EL (cell line): ENCODE results near the gene MT1M.
"Not testable (repeated sequence)": the region's sequence is repeated elsewhere in the genome, so short reads cannot be mapped to it uniquely, and the experiment has no call there.

ENCODE experiments used
- DNase-seq: peaks from one replicate; pipeline ENCODE4 v3.0.0-alpha.2; 2016

The MT1M gene

GRCh38 chr16:56609463-56609921 is 23.0 kb upstream of the MT1M start:
- peak; percentile 88 for DNase-seq

- peak; percentile 91 for DNase-seq
Observed at GRCh38 chr16:56610017-56610608, 22.3 kb upstream of the MT1M start.

- DNase-seq, result peak; percentile 35
Observed at GRCh38 chr16:56610609-56611111, 21.8 kb upstream of the MT1M start.

- DNase-seq, result peak; percentile 55
Observed at GRCh38 chr16:56611281-56611833, 21.1 kb upstream of the MT1M start.

- DNase-seq, result no peak
Observed at GRCh38 chr16:56613706-56614105, 18.8 kb upstream of the MT1M start.

- DNase-seq, result peak; percentile 85
Observed at GRCh38 chr16:56614549-56614991, 17.9 kb upstream of the MT1M start.

GRCh38 chr16:56615353-56615752 is 17.1 kb upstream of the MT1M start:
- DNase-seq, result peak; percentile 66

- DNase-seq, result no peak
Observed at GRCh38 chr16:56616608-56617211, 15.7 kb upstream of the MT1M start.

GRCh38 chr16:56617212-56618085 is 15.0 kb upstream of the MT1M start:
- DNase-seq, result peak; percentile 65

GRCh38 chr16:56618138-56618537 is 14.3 kb upstream of the MT1M start:
- no peak for DNase-seq

- no peak for DNase-seq
Observed at GRCh38 chr16:56620339-56620897, 12.0 kb upstream of the MT1M start.

GRCh38 chr16:56621665-56622445 is 10.6 kb upstream of the MT1M start:
- DNase-seq, result not testable (repeated sequence)

- not testable (repeated sequence) for DNase-seq
Observed at GRCh38 chr16:56623184-56623583, 9.3 kb upstream of the MT1M start.

GRCh38 chr16:56623637-56624036 is 8.8 kb upstream of the MT1M start:
- DNase-seq, result no peak

GRCh38 chr16:56625140-56625942 is 7.1 kb upstream of the MT1M start, which contains the start of gene MT1E:
MT1E (plus strand) TSS chr16:56625781; CDS start chr16:56625852, 71 bp downstream.
- peak; percentile 85 for DNase-seq

GRCh38 chr16:56625943-56626654 is 6.4 kb upstream of the MT1M start:
- DNase-seq, result peak; percentile 73

- DNase-seq, result no peak
Observed at GRCh38 chr16:56626685-56627084, 5.8 kb upstream of the MT1M start.

- DNase-seq, result peak; percentile 13
Observed at GRCh38 chr16:56628486-56629350, 3.7 kb upstream of the MT1M start.

- DNase-seq, result no peak
Observed at GRCh38 chr16:56629531-56629930, 2.9 kb upstream of the MT1M start.
